ENCODE measurements around the gene CTBP2.
A peak's percentile ranks its signal among the peaks of the same experiment; 100 is the strongest.

DNA sequence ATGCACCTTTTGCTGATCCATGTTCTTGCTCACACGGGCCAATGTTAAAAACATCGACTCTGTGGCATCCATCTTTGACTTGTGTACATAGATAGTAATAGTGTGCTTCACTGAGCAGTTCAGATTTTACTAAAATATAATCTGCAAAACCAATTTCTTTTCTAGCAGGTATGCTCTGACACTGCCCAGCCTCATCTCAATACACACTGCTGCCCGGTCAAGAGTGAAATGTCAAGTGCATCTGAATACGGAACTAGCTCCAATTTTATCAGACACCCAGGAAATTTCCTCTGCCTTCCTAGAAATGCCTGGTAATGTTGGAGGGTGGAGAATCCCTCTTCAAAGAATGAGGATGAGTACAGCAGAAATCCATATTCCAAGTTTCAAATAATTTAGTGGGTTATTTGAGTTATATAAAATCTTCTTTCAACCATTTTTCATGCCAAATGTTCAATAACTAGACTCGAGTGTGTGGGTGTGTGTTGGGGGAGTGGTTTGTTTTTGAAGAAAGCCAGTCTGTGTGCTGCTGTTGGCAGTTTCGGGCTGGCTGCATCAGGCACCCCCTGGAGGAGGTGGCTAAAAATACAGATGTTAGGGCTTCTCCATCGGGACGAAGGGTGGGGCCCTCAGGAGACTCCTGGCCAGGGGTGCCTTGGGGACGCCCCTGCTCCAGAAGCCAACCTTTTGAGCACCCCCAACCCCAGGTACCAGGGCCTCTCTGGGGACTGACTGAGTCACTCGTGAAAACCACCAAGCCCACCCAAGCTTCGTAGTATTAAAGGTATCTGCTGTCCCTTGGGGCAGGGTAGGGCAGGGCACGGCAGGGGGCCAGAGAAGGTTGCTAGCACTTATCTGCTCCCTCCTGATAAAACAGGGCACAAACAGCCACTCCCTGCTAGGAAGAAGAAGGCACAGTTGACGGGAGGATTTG is 15.4 kb downstream of the CTBP2 start:
- TF ChIP-seq, protein P1, sequence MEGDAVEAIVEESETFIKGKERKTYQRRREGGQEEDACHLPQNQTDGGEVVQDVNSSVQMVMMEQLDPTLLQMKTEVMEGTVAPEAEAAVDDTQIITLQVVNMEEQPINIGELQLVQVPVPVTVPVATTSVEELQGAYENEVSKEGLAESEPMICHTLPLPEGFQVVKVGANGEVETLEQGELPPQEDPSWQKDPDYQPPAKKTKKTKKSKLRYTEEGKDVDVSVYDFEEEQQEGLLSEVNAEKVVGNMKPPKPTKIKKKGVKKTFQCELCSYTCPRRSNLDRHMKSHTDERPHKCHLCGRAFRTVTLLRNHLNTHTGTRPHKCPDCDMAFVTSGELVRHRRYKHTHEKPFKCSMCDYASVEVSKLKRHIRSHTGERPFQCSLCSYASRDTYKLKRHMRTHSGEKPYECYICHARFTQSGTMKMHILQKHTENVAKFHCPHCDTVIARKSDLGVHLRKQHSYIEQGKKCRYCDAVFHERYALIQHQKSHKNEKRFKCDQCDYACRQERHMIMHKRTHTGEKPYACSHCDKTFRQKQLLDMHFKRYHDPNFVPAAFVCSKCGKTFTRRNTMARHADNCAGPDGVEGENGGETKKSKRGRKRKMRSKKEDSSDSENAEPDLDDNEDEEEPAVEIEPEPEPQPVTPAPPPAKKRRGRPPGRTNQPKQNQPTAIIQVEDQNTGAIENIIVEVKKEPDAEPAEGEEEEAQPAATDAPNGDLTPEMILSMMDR (IDR thresholded peaks at IDR 0.05), result peak; percentile 15 to 38 (median 35)
- TF ChIP-seq POLR2A (IDR thresholded peaks at IDR 0.05), result no peak

Data from right lobe of liver (tissue), 4 donors.